ENCODE data around the gene CCDC102B.
"Not testable (repeated sequence)": the region's sequence is repeated elsewhere in the genome, so short reads cannot be mapped to it uniquely, and the experiment has no call there.

The CCDC102B gene

GRCh38 chr18:68797871-68798270 lies at the start of gene CCDC102B:
Gene CCDC102B (plus strand): TSS chr18:68798080. CDS start chr18:68836764, 38,684 bp downstream.
- DNase-seq = no peak

- no peak for DNase-seq
Measured at GRCh38 chr18:68757126-68757525, 40.8 kb upstream of the CCDC102B start.

GRCh38 chr18:68759308-68759707 lies 38.6 kb upstream of the CCDC102B start:
- DNase-seq = no peak

GRCh38 chr18:68763083-68763482 lies 34.8 kb upstream of the CCDC102B start:
- no peak for DNase-seq

- no peak for DNase-seq
Measured at GRCh38 chr18:68764016-68764415, 33.9 kb upstream of the CCDC102B start.

- DNase-seq = no peak
Measured at GRCh38 chr18:68766433-68766832, 31.4 kb upstream of the CCDC102B start.

- no peak for DNase-seq
Measured at GRCh38 chr18:68769461-68769860, 28.4 kb upstream of the CCDC102B start.

- no peak for DNase-seq
Measured at GRCh38 chr18:68772268-68772667, 25.6 kb upstream of the CCDC102B start.

GRCh38 chr18:68778280-68778886 lies 19.5 kb upstream of the CCDC102B start:
- DNase-seq = no peak

- no peak for DNase-seq
Measured at GRCh38 chr18:68779169-68779568, 18.7 kb upstream of the CCDC102B start.

GRCh38 chr18:68780802-68781635 lies 16.9 kb upstream of the CCDC102B start:
- no peak for DNase-seq

GRCh38 chr18:68783506-68783905 lies 14.4 kb upstream of the CCDC102B start:
- DNase-seq = no peak

- no peak for DNase-seq
Measured at GRCh38 chr18:68784071-68784470, 13.8 kb upstream of the CCDC102B start.

- not testable (repeated sequence) for DNase-seq
Measured at GRCh38 chr18:68790290-68790689, 7.6 kb upstream of the CCDC102B start.

GRCh38 chr18:68791801-68792200 lies 6.1 kb upstream of the CCDC102B start:
- DNase-seq = no peak

GRCh38 chr18:68793951-68794350 lies 3.9 kb upstream of the CCDC102B start:
- DNase-seq = no peak

- DNase-seq = no peak
Measured at GRCh38 chr18:68796936-68797690, 767 bp upstream of the CCDC102B start.

- DNase-seq = no peak
Measured at GRCh38 chr18:68800075-68800474, 2.2 kb downstream of the CCDC102B start.

- DNase-seq = no peak
Measured at GRCh38 chr18:68803356-68803755, 5.5 kb downstream of the CCDC102B start.

GRCh38 chr18:68817584-68817983 lies 19.7 kb downstream of the CCDC102B start:
- no peak for DNase-seq

GRCh38 chr18:68818584-68818983 lies 20.7 kb downstream of the CCDC102B start:
- DNase-seq = no peak

- no peak for DNase-seq
Measured at GRCh38 chr18:68822926-68823325, 25.0 kb downstream of the CCDC102B start.

- DNase-seq = no peak
Measured at GRCh38 chr18:68826121-68826520, 28.2 kb downstream of the CCDC102B start.

Measured in midbrain (tissue), 1 donor.